GM13976 (cell line): ENCODE data around the gene PRKCQ.
A peak's percentile ranks its signal among the peaks of the same experiment; 100 is the strongest.
"Not testable (repeated sequence)": the region's sequence is repeated elsewhere in the genome, so short reads cannot be mapped to it uniquely, and the experiment has no call there.

ENCODE experiments used
- DNase-seq: peaks from one replicate; pipeline ENCODE4 v3.0.0; 2012; ENCODE audit warnings: low spot score
- in situ Hi-C: fragments of 300-500 bp; cut with MboI; formaldehyde crosslinking; loops from one replicate; pipeline ENCODE4 v1.12.0; 2022; ENCODE audit warnings: low sequenced_read_pairs, mixed read lengths, inconsistent platforms; ENCODE audit not compliant: unreplicated experiment
- TF ChIP-seq, protein P1 (sequence below): IDR thresholded peaks from 2 replicates; pipeline ENCODE4 v1.5.1; 2012; ENCODE audit warnings: borderline replicate concordance, mild to moderate bottlenecking; ENCODE audit not compliant: insufficient read depth; ENCODE audit errors: extremely low read depth, missing control alignments, control extremely low read depth

Gene PRKCQ

DNA sequence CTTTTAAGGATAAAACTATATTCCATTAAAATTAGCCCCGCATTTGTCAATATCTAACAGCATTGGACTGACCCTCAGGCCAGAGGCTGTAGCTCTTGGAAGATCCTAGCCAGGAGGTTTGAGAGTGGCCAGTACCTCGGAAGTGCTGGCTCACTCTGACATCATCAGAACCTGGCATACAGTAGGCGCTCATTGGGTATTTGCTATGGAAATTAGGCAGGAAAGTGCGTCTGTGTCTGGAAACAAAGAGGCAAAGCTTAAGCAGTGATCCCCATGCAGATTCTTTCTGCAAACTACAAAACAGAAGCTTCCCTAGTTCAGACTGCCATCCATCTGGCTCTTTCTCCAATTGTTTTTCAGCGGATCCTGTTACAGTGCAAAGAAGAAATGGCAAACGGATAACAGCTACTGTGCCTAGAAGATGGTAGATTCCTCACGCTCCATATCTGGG, 1.7 kb upstream of the PRKCQ start:
- in situ Hi-C loops = no loop called here
- TF ChIP-seq, protein P1, sequence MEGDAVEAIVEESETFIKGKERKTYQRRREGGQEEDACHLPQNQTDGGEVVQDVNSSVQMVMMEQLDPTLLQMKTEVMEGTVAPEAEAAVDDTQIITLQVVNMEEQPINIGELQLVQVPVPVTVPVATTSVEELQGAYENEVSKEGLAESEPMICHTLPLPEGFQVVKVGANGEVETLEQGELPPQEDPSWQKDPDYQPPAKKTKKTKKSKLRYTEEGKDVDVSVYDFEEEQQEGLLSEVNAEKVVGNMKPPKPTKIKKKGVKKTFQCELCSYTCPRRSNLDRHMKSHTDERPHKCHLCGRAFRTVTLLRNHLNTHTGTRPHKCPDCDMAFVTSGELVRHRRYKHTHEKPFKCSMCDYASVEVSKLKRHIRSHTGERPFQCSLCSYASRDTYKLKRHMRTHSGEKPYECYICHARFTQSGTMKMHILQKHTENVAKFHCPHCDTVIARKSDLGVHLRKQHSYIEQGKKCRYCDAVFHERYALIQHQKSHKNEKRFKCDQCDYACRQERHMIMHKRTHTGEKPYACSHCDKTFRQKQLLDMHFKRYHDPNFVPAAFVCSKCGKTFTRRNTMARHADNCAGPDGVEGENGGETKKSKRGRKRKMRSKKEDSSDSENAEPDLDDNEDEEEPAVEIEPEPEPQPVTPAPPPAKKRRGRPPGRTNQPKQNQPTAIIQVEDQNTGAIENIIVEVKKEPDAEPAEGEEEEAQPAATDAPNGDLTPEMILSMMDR = no peak
- no peak for DNase-seq

DNA sequence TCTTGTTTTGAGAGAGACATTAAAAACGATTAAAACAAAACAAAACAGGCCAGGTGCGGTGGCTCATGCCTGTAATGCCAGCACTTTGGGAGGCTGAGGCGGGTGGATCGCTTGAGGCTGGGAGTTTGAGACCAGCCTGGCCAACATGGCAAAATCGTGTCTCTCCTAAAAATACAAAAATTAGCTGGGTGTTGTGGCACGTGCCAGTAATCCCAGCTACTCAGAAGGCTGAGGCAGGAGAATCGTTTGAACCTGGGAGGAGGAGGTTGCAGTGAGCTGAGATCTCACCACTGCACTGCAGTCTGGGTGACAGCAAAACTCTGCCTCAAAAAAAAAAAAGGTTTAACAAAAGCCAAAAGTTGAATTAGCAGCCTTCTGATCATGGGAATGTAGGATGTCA, 1.1 kb upstream of the PRKCQ start:
- in situ Hi-C loops, DNase-seq: not testable (repeated sequence)

GRCh38 chr10:6580279-6581029, 378 bp upstream of the PRKCQ start:
- in situ Hi-C loops = no loop called here

GRCh38 chr10:6579183-6579903, 733 bp downstream of the PRKCQ start:
- in situ Hi-C loops = no loop called here
- TF ChIP-seq, protein P1 = no peak
- DNase-seq = no peak

More at GRCh38 chr10:6580279-6581029, 378 bp upstream of the PRKCQ start:
- peak; percentile 89 for DNase-seq
- TF ChIP-seq, protein P1 = peak; percentile 80

- DNase-seq = no peak
- in situ Hi-C loops = no loop called here
- TF ChIP-seq, protein P1 = no peak
These were observed 1.3 kb downstream of the PRKCQ start for GRCh38 chr10:6578795-6579182.

DNA sequence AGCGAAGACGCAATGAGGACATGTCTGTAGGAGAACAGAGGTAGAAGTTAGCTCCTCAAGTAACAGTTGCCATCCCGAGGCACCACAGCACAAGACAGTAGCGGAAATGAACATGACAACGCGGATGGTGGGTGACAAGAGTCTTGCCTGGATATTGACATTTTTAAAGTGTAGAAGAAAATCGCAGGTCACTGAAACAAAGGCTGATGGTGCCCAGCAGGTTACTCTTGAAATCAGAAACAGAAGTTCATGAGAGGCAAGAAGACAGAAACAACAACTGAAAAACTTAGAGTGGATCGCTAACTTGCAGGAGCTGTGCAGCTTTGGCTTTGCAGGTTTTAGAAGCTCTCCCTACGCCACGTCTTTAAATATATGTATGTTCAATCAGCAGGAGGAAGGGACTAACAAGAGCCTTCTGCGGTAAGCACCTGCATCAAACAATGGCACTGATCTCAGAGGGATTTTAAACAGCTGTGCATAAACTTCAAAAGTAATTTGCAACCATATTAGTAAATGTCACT, 1.8 kb downstream of the PRKCQ start:
- DNase-seq = no peak
- in situ Hi-C loops = no loop called here
- TF ChIP-seq, protein P1 = no peak

GRCh38 chr10:6576326-6576725, 3.8 kb downstream of the PRKCQ start:
- no peak for DNase-seq
- TF ChIP-seq, protein P1 = no peak
- in situ Hi-C loops = no loop called here
